ENCODE results near the gene GSDMA. TPM values are rescaled to one million over a fixed set of nuclear protein-coding genes. Genes with fewer than 3 reads are reported as not detected.

Gene GSDMA
- total and polyA plus RNA-seq, 9 donors, result 0.10 to 0.55 (median 0.15) TPM; not detected in 5

GRCh38 chr17:39975801-39976200 is 13.0 kb downstream of the GSDMA start:
- Histone ChIP-seq H3K4me1 (ENCODE audit: insufficient read depth) (no peaks in the 10 kb centered on the region), H3K27ac (no peak overlapping the region), H3K4me3 (no peak overlapping the region), H3K9me3 (no peaks in the 10 kb centered on the region), H3K36me3 (no peaks in the 10 kb centered on the region), H3K27me3 (no peaks in the 10 kb centered on the region)
- WGBS, 3 donors, result 54 to 61% (median 61%) methylated on average over 4 of the region's 4 CpGs
- intact Hi-C loops (cut with DNase I), result no loop called here
- TF ChIP-seq EP300 (IDR thresholded peaks at IDR 0.05) (no peak), POLR2A (IDR thresholded peaks at IDR 0.05) (no peak)
- TF ChIP-seq, protein P1, sequence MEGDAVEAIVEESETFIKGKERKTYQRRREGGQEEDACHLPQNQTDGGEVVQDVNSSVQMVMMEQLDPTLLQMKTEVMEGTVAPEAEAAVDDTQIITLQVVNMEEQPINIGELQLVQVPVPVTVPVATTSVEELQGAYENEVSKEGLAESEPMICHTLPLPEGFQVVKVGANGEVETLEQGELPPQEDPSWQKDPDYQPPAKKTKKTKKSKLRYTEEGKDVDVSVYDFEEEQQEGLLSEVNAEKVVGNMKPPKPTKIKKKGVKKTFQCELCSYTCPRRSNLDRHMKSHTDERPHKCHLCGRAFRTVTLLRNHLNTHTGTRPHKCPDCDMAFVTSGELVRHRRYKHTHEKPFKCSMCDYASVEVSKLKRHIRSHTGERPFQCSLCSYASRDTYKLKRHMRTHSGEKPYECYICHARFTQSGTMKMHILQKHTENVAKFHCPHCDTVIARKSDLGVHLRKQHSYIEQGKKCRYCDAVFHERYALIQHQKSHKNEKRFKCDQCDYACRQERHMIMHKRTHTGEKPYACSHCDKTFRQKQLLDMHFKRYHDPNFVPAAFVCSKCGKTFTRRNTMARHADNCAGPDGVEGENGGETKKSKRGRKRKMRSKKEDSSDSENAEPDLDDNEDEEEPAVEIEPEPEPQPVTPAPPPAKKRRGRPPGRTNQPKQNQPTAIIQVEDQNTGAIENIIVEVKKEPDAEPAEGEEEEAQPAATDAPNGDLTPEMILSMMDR (IDR thresholded peaks at IDR 0.05), result no peak
- DNase-seq, result no peak

DNA sequence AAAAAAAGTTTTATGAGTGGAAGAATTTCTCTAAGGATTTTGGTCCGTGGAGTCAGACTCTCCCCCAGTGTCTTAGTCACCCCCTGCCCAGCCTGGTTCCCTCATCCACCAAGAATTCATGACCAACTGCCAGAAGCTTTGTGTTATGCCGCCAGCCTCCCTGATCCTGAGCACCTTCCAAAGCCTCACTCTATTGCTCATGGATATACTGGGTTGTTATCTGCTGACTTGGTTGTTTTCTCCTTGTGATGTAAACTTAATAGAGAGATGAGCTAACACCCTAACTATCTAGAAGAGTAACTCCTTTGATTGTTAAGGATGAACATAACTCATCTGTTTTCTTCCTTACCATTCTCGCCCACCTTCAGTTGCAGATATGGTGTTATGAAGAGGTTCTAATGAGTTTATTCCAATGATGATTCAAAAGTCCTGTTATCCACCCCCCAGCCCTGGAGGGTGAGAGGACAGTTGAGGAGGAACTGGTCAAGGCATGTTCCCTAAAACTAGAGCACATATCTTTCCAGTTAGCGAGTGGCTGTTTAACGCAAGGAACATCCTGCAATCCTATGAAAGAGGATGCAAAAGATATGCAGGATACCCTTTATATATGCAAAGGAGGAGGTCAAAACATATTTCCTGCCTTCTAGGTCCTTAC is 16.3 kb downstream of the GSDMA start:
- Histone ChIP-seq H3K36me3 (no peaks in the 10 kb centered on the region), H3K4me3 (no peak overlapping the region), H3K9me3 (no peaks in the 10 kb centered on the region), H3K27me3 (no peaks in the 10 kb centered on the region), H3K4me1 (ENCODE audit: insufficient read depth) (peaks cover 1% of the 10 kb centered on the region), H3K27ac (no peak overlapping the region)
- intact Hi-C loops (cut with DNase I), result loop anchor here in 1 of 4 donors (2.0 kb wide), 1 partner anchor 18 kb away; no protein-coding TSS in a partner anchor
- 29 to 48% (median 37%) methylated on average over 5 of the region's 5 CpGs for WGBS, 3 donors
- TF ChIP-seq, protein P1 (IDR thresholded peaks at IDR 0.05), result no peak
- TF ChIP-seq POLR2A (IDR thresholded peaks at IDR 0.05) (no peak), EP300 (IDR thresholded peaks at IDR 0.05) (no peak)
- no peak for DNase-seq

- peak in 1 of 5 donors; percentile 28 for DNase-seq
- H3K27me3 ChIP-seq, result no peaks in the 10 kb centered on the region
- 0 to 1% (median 1%) methylated on average over 10 of the region's 10 CpGs for WGBS, 3 donors
- intact Hi-C loops (cut with DNase I), result loop anchor here in 1 of 4 donors (2.0 kb wide), 1 partner anchor 19 kb away; no protein-coding TSS in a partner anchor
- H3K9me3 ChIP-seq, result no peaks in the 10 kb centered on the region
- H3K4me3 ChIP-seq, result peak overlapping the region; percentile 46
- H3K36me3 ChIP-seq, result no peaks in the 10 kb centered on the region
- H3K27ac ChIP-seq, result peak overlapping the region in 1 of 2 donors; percentile 20
- H3K4me1 ChIP-seq (ENCODE audit: insufficient read depth), result peaks cover 1% of the 10 kb centered on the region
- TF ChIP-seq EP300 (IDR thresholded peaks at IDR 0.05) (no peak), POLR2A (IDR thresholded peaks at IDR 0.05) (no peak)
- TF ChIP-seq, protein P1 (IDR thresholded peaks at IDR 0.05), result no peak
Observed at GRCh38 chr17:39979893-39980350, 17.1 kb downstream of the GSDMA start.

- Histone ChIP-seq H3K27me3 (no peaks in the 10 kb centered on the region), H3K36me3 (no peaks in the 10 kb centered on the region), H3K9me3 (no peaks in the 10 kb centered on the region), H3K4me3 (peak within 1 kb of the TSS; percentile 80), H3K27ac (peak within 1 kb of the TSS; percentile 42 to 65), H3K4me1 (ENCODE audit: insufficient read depth) (peaks cover 1% of the 10 kb centered on the region)
- intact Hi-C loops (cut with DNase I), result no loop called here
- TF ChIP-seq, protein P1 (IDR thresholded peaks at IDR 0.05), result peak; percentile 75 to 96 (median 91)
- TF ChIP-seq POLR2A (IDR thresholded peaks at IDR 0.05) (peak; percentile 93), EP300 (IDR thresholded peaks at IDR 0.05) (no peak)
- WGBS, 3 donors, result 0% methylated on average over 83 to 84 of the region's 84 CpGs
- DNase-seq, result peak; percentile 96 to 99 (median 98)
Observed at GRCh38 chr17:39980351-39981206, 17.8 kb downstream of the GSDMA start, which contains the start of gene PSMD3. Gene PSMD3 (plus strand): TSS chr17:39980807. CDS start chr17:39980971, 164 bp downstream.

All from ovary (tissue), 9 donors.